SU-DHL-6 (cell line): ENCODE measurements around the gene CCSER2.

Source experiments
- H2AFZ ChIP-seq: fragments of 200-600 bp; sonication (generic); 2 replicates; pipeline ENCODE4 v1.6.1; 2014; ENCODE audit warnings: low read depth, mild to moderate bottlenecking, moderate library complexity, mixed read lengths, antibody characterized with exemption, low read length; ENCODE audit not compliant: severe bottlenecking
- H3F3A ChIP-seq: fragments of 200-600 bp; shearing (Covaris generic); 2 replicates; pipeline ENCODE4 v1.6.0; 2016; ENCODE audit warnings: antibody characterized with exemption, mild to moderate bottlenecking; ENCODE audit not compliant: insufficient read depth
- H3K27ac ChIP-seq: fragments of 200-600 bp; sonication (generic); 2 replicates; pipeline ENCODE4 v1.5.1; 2016; ENCODE audit warnings: low read depth, mild to moderate bottlenecking, low read length, moderate library complexity, mixed read lengths
- H3K27me3 ChIP-seq: fragments of 200-600 bp; sonication (generic), shearing (Covaris generic); 2 replicates; pipeline ENCODE4 v1.6.0; 2014; ENCODE audit warnings: mild to moderate bottlenecking, low read length
- H3K36me3 ChIP-seq: fragments of 200-600 bp; sonication (generic); 2 replicates; pipeline ENCODE4 v1.6.1; 2014; ENCODE audit warnings: mild to moderate bottlenecking, low read length, mixed read lengths
- H3K4me2 ChIP-seq: fragments of 300-600, 200-600 bp; shearing (Covaris generic), sonication (generic); 2 replicates; pipeline ENCODE4 v1.6.0; 2014; ENCODE audit warnings: low read length, low read depth, mild to moderate bottlenecking; ENCODE audit not compliant: poor library complexity, severe bottlenecking
- H3K4me3 ChIP-seq: fragments of 200-600 bp; sonication (generic); 2 replicates; pipeline ENCODE4 v1.5.1; 2014; ENCODE audit warnings: antibody characterized with exemption, low read length, mild to moderate bottlenecking, mixed read lengths; ENCODE audit not compliant: insufficient read depth, poor library complexity, severe bottlenecking
- H3K79me2 ChIP-seq: fragments of 200-600 bp; sonication (generic); 2 replicates; pipeline ENCODE4 v1.6.1; 2014; ENCODE audit warnings: mild to moderate bottlenecking, low read length, moderate library complexity; ENCODE audit not compliant: insufficient read depth
- H3K9ac ChIP-seq: fragments of 200-600 bp; sonication (generic); 2 replicates; pipeline ENCODE4 v1.7.0; 2014; ENCODE audit warnings: mild to moderate bottlenecking, low read length
- H3K9me2 ChIP-seq: fragments of 200-600 bp; sonication (generic); replicated peaks from 2 replicates; pipeline ENCODE4 v1.6.1; 2014; ENCODE audit warnings: low read length; ENCODE audit not compliant: insufficient read depth
- H3K9me3 ChIP-seq: fragments of 200-600 bp; sonication (generic); 2 replicates; pipeline ENCODE4 v1.6.1; 2014; ENCODE audit warnings: low read length, mixed read lengths; ENCODE audit not compliant: insufficient read depth
- H4K20me1 ChIP-seq: fragments of 200-600 bp; sonication (generic); 2 replicates; pipeline ENCODE4 v1.6.1; 2014; ENCODE audit warnings: low read depth, mild to moderate bottlenecking, antibody characterized with exemption, low read length, moderate library complexity, mixed read lengths
- EZH2phosphoT487 ChIP-seq: fragments of 200-600 bp; sonication (generic), shearing (Covaris generic); conservative IDR thresholded peaks from 2 replicates; pipeline ENCODE4 v1.6.1; 2018; ENCODE audit warnings: mild to moderate bottlenecking, antibody characterized with exemption, low read length, moderate library complexity, mixed read lengths
- TF ChIP-seq, protein P1 (sequence below): fragments of 200-600 bp; sonication (generic); IDR thresholded peaks from one replicate; pipeline ENCODE4 v1.5.1; 2017; ENCODE audit warnings: antibody characterized with exemption, mild to moderate bottlenecking, low read length, moderate library complexity; ENCODE audit not compliant: insufficient read depth, poor library complexity, severe bottlenecking

Gene CCSER2

DNA sequence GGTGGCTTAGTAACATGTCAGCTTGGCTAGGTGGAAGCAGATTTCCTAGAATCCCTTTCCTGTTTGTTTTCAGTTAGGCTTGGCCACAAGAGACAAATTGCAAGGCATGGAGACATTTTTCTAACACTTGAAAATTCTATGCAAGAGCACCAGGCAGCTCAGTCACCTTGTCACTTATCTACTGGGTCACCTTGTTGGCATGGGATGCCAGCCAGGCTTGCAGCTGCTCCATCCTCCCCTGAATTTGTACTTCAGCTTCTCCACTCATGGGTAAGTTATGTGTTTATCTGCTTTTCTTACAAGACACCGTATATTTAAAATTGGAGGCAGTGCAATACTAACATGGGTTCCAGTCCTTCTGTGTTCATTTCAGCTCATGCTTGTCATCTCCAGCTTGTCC lies 40.2 kb upstream of the CCSER2 start:
- Histone ChIP-seq H3F3A (no peaks in the 10 kb centered on the region), H2AFZ (no peak overlapping the region), H3K27me3 (no peaks in the 10 kb centered on the region; the same call in 1 of the 2 replicates), H3K9me2 (no peaks in the 10 kb centered on the region), H3K9ac (no peak overlapping the region), H3K36me3 (no peaks in the 10 kb centered on the region), H3K4me3 (no peak overlapping the region), H3K27ac (no peak overlapping the region), H4K20me1 (no peaks in the 10 kb centered on the region), H3K79me2 (no peaks in the 10 kb centered on the region), H3K9me3 (no peaks in the 10 kb centered on the region), H3K4me2 (no peak overlapping the region)
- TF ChIP-seq, protein P1, sequence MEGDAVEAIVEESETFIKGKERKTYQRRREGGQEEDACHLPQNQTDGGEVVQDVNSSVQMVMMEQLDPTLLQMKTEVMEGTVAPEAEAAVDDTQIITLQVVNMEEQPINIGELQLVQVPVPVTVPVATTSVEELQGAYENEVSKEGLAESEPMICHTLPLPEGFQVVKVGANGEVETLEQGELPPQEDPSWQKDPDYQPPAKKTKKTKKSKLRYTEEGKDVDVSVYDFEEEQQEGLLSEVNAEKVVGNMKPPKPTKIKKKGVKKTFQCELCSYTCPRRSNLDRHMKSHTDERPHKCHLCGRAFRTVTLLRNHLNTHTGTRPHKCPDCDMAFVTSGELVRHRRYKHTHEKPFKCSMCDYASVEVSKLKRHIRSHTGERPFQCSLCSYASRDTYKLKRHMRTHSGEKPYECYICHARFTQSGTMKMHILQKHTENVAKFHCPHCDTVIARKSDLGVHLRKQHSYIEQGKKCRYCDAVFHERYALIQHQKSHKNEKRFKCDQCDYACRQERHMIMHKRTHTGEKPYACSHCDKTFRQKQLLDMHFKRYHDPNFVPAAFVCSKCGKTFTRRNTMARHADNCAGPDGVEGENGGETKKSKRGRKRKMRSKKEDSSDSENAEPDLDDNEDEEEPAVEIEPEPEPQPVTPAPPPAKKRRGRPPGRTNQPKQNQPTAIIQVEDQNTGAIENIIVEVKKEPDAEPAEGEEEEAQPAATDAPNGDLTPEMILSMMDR: no peak
- no peak for TF ChIP-seq EZH2phosphoT487

GRCh38 chr10:84289521-84290200 lies 38.7 kb upstream of the CCSER2 start:
- H4K20me1 ChIP-seq: no peaks in the 10 kb centered on the region
- H3K36me3 ChIP-seq: no peaks in the 10 kb centered on the region
- no peak overlapping the region for H3K4me3 ChIP-seq
- H3K27ac ChIP-seq: no peak overlapping the region
- no peak overlapping the region for H3K4me2 ChIP-seq
- no peak overlapping the region for H3K9ac ChIP-seq
- no peaks in the 10 kb centered on the region; the same call in 1 of the 2 replicates for H3K27me3 ChIP-seq
- H3F3A ChIP-seq: no peaks in the 10 kb centered on the region
- no peaks in the 10 kb centered on the region for H3K9me3 ChIP-seq
- no peaks in the 10 kb centered on the region for H3K79me2 ChIP-seq
- no peaks in the 10 kb centered on the region for H3K9me2 ChIP-seq
- no peak for TF ChIP-seq EZH2phosphoT487
- TF ChIP-seq, protein P1: no peak
- no peak overlapping the region for H2AFZ ChIP-seq

DNA sequence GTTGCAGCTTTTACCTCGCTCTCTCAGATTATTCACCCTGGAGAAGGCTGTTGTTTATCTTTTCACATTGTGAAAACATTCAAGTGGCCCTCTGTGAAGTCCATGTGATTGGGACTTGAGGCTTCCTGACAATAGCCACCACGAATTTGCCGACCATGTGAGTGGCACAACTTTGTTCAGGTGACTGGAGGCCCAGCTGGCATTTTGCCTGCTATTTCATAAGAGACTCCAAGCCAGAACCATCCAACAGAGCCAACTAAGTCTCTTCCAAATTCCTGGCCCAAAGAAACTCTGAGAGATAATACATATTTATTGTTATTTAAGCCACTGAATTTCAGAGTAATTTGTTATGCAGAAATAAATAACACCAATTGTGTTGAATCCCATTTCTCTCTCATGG lies 38.2 kb upstream of the CCSER2 start:
- no peak for TF ChIP-seq EZH2phosphoT487
- TF ChIP-seq, protein P1: no peak
- H4K20me1 ChIP-seq: no peaks in the 10 kb centered on the region

More for the DNA sequence above, 38.2 kb upstream of the CCSER2 start:
- Histone ChIP-seq H3K36me3 (no peaks in the 10 kb centered on the region), H3K27me3 (no peaks in the 10 kb centered on the region; the same call in 1 of the 2 replicates), H3F3A (no peaks in the 10 kb centered on the region), H3K4me2 (no peak overlapping the region), H3K27ac (no peak overlapping the region), H3K4me3 (no peak overlapping the region), H3K9me3 (no peaks in the 10 kb centered on the region), H3K9me2 (no peaks in the 10 kb centered on the region), H3K79me2 (no peaks in the 10 kb centered on the region), H2AFZ (no peak overlapping the region), H3K9ac (no peak overlapping the region)
